ENCODE measurements around the gene RPL9.
A peak's percentile ranks its signal among the peaks of the same experiment; 100 is the strongest.
"Not testable (repeated sequence)": the region's sequence is repeated elsewhere in the genome, so short reads cannot be mapped to it uniquely, and the experiment has no call there.

The RPL9 gene
- long read RNA-seq, donor 1, transcript RPL9-212 (3 exons, 584 nt) = minor isoform, 29 of 950 reads
- long read RNA-seq, donor 1, transcript RPL9-203 (7 exons, 1,127 nt) = minor isoform, 74 of 950 reads
- long read RNA-seq, donor 1, transcript RPL9-210 (3 exons, 619 nt) = minor isoform, 33 of 950 reads
- long read RNA-seq, donor 1, transcript RPL9-214 (8 exons, 2,354 nt) = major isoform, 536 of 950 reads
- long read RNA-seq, donor 1, partial matches to known transcripts = 158 of 950 reads
- long read RNA-seq, donor 1, other reads (novel, unspliced or antisense) = 73 of 950 reads
- long read RNA-seq, donor 2, transcript RPL9-209 (5 exons, 1,028 nt) = minor isoform, 17 of 491 reads
- long read RNA-seq, donor 2, transcript RPL9-214 (8 exons, 2,354 nt) = major isoform, 268 of 491 reads
- long read RNA-seq, donor 2, transcript RPL9-203 (7 exons, 1,127 nt) = minor isoform, 44 of 491 reads
- long read RNA-seq, donor 2, transcript RPL9-210 (3 exons, 619 nt) = minor isoform, 22 of 491 reads
- long read RNA-seq, donor 2, partial matches to known transcripts = 81 of 491 reads
- long read RNA-seq, donor 2, other reads (novel, unspliced or antisense) = 32 of 491 reads
- long read RNA-seq, donor 3, transcript RPL9-203 (7 exons, 1,127 nt) = minor isoform, 31 of 331 reads
- long read RNA-seq, donor 3, transcript RPL9-210 (3 exons, 619 nt) = minor isoform, 11 of 331 reads
- long read RNA-seq, donor 3, transcript RPL9-213 (4 exons, 973 nt) = minor isoform, 17 of 331 reads
- long read RNA-seq, donor 3, transcript RPL9-214 (8 exons, 2,354 nt) = major isoform, 190 of 331 reads
- long read RNA-seq, donor 3, partial matches to known transcripts = 44 of 331 reads
- long read RNA-seq, donor 3, other reads (novel, unspliced or antisense) = 22 of 331 reads
- long read RNA-seq, donor 4, transcript RPL9-203 (7 exons, 1,127 nt) = minor isoform, 53 of 533 reads
- long read RNA-seq, donor 4, transcript RPL9-214 (8 exons, 2,354 nt) = major isoform, 272 of 533 reads
- long read RNA-seq, donor 4, transcript RPL9-210 (3 exons, 619 nt) = minor isoform, 23 of 533 reads
- long read RNA-seq, donor 4, transcript RPL9-213 (4 exons, 973 nt) = minor isoform, 19 of 533 reads
- long read RNA-seq, donor 4, partial matches to known transcripts = 99 of 533 reads
- long read RNA-seq, donor 4, other reads (novel, unspliced or antisense) = 51 of 533 reads
- long read RNA-seq, donor 5, transcript RPL9-210 (3 exons, 619 nt) = minor isoform, 18 of 497 reads
- long read RNA-seq, donor 5, transcript RPL9-203 (7 exons, 1,127 nt) = minor isoform, 42 of 497 reads
- long read RNA-seq, donor 5, transcript RPL9-209 (5 exons, 1,028 nt) = minor isoform, 16 of 497 reads
- long read RNA-seq, donor 5, transcript RPL9-214 (8 exons, 2,354 nt) = major isoform, 297 of 497 reads
- long read RNA-seq, donor 5, partial matches to known transcripts = 54 of 497 reads
- long read RNA-seq, donor 5, other reads (novel, unspliced or antisense) = 44 of 497 reads
- long read RNA-seq, donor 6, transcript RPL9-203 (7 exons, 1,127 nt) = minor isoform, 40 of 411 reads
- long read RNA-seq, donor 6, transcript RPL9-214 (8 exons, 2,354 nt) = major isoform, 193 of 411 reads
- long read RNA-seq, donor 6, transcript RPL9-213 (4 exons, 973 nt) = minor isoform, 24 of 411 reads
- long read RNA-seq, donor 6, transcript RPL9-209 (5 exons, 1,028 nt) = minor isoform, 20 of 411 reads
- long read RNA-seq, donor 6, partial matches to known transcripts = 73 of 411 reads
- long read RNA-seq, donor 6, other reads (novel, unspliced or antisense) = 32 of 411 reads
- long read RNA-seq, donor 7, transcript RPL9-209 (5 exons, 1,028 nt) = minor isoform, 25 of 591 reads
- long read RNA-seq, donor 7, transcript RPL9-203 (7 exons, 1,127 nt) = minor isoform, 50 of 591 reads
- long read RNA-seq, donor 7, transcript RPL9-210 (3 exons, 619 nt) = minor isoform, 27 of 591 reads
- long read RNA-seq, donor 7, transcript RPL9-214 (8 exons, 2,354 nt) = major isoform, 303 of 591 reads
- long read RNA-seq, donor 7, partial matches to known transcripts = 100 of 591 reads
- long read RNA-seq, donor 7, other reads (novel, unspliced or antisense) = 44 of 591 reads
- long read RNA-seq, donor 8, transcript RPL9-214 (8 exons, 2,354 nt) = major isoform, 264 of 428 reads
- long read RNA-seq, donor 8, transcript RPL9-213 (4 exons, 973 nt) = minor isoform, 12 of 428 reads
- long read RNA-seq, donor 8, transcript RPL9-210 (3 exons, 619 nt) = minor isoform, 13 of 428 reads
- long read RNA-seq, donor 8, transcript RPL9-203 (7 exons, 1,127 nt) = minor isoform, 41 of 428 reads
- long read RNA-seq, donor 8, partial matches to known transcripts = 52 of 428 reads
- long read RNA-seq, donor 8, other reads (novel, unspliced or antisense) = 32 of 428 reads

- peak; percentile 94 for DNase-seq
Observed at GRCh38 chr4:39458505-39459300, at the start of gene RPL9, which contains the start of gene LIAS. TSS of gene RPL9 (minus strand) at chr4:39458922. CDS start at chr4:39458439, 483 bp downstream. TSS of gene LIAS (plus strand) at chr4:39459056. CDS start at chr4:39459118, 62 bp downstream.

- no peak for DNase-seq
Observed at GRCh38 chr4:39505581-39505980, 46.9 kb upstream of the RPL9 start.

GRCh38 chr4:39504538-39504937 lies 45.8 kb upstream of the RPL9 start:
- no peak for DNase-seq

GRCh38 chr4:39502664-39503035 lies 43.9 kb upstream of the RPL9 start:
- DNase-seq = not testable (repeated sequence)

- no peak for DNase-seq
Observed at GRCh38 chr4:39502019-39502663, 43.4 kb upstream of the RPL9 start.

GRCh38 chr4:39498727-39499020 lies 40.0 kb upstream of the RPL9 start:
- no peak for DNase-seq

- no peak for DNase-seq
Observed at GRCh38 chr4:39497909-39498726, 39.4 kb upstream of the RPL9 start.

GRCh38 chr4:39495446-39496213 lies 36.9 kb upstream of the RPL9 start:
- no peak for DNase-seq

GRCh38 chr4:39494354-39494753 lies 35.6 kb upstream of the RPL9 start:
- no peak for DNase-seq

GRCh38 chr4:39490322-39490721 lies 31.6 kb upstream of the RPL9 start:
- no peak for DNase-seq

- DNase-seq = no peak
Observed at GRCh38 chr4:39486221-39486804, 27.6 kb upstream of the RPL9 start.

GRCh38 chr4:39484582-39485272 lies 26.0 kb upstream of the RPL9 start:
- no peak for DNase-seq

- no peak for DNase-seq
Observed at GRCh38 chr4:39480902-39481695, 22.4 kb upstream of the RPL9 start.

GRCh38 chr4:39480251-39480650 lies 21.5 kb upstream of the RPL9 start:
- no peak for DNase-seq

Data from right kidney (tissue), 9 donors.